Psoas muscle (tissue), 8 donors: ENCODE data around the gene MAP3K4. TPM values are rescaled to one million over a fixed set of nuclear protein-coding genes. Genes with fewer than 3 reads are reported as not detected.

Source experiments
- ATAC-seq, 4 donors: fragments of 200-7000 bp; cut with Tn5 transposase; one replicate each; pipeline ENCODE4 v1.9.1; 2020; ENCODE audit warnings: moderate library complexity in 3 of 4, mild to moderate bottlenecking in 2 of 4
- DNase-seq, 2 donors: peaks; one replicate each; pipeline ENCODE4 v3.0.0-alpha.2; 2020
- H3K27ac ChIP-seq: fragments of 200-600 bp; one replicate; pipeline ENCODE4 v1.8.0; 2022
- H3K27me3 ChIP-seq, 3 donors: fragments of 200-600 bp in 1 of 3; one replicate each; pipeline versions ENCODE4 v1.6.1 to v1.8.0; 2013 to 2022; ENCODE audit warnings: low read length in 2 of 3, mild to moderate bottlenecking in 2 of 3, moderate library complexity in 1 of 3; ENCODE audit not compliant: insufficient read depth in 3 of 3
- H3K36me3 ChIP-seq, 2 donors: fragments of 200-600 bp in 1 of 2; one replicate each; pipeline versions ENCODE4 v1.6.1 to v1.8.0; 2013 to 2022; ENCODE audit warnings: low read depth in 1 of 2, mild to moderate bottlenecking in 1 of 2, moderate library complexity in 1 of 2; ENCODE audit not compliant: insufficient read depth in 1 of 2
- H3K4me1 ChIP-seq: fragments of 200-600 bp; one replicate; pipeline ENCODE4 v1.8.0; 2022
- H3K4me3 ChIP-seq: fragments of 200-600 bp; one replicate; pipeline ENCODE4 v1.8.0; 2022; ENCODE audit warnings: mild to moderate bottlenecking
- H3K9me3 ChIP-seq: fragments of 200-600 bp; one replicate; pipeline ENCODE4 v1.8.0; 2022
- WGBS, 3 donors: extraction: QIAGEN DNeasy Blood & Tissue Kit; methylation state at CpG; one replicate each; pipeline versions ENCODE4 v1.1.6 to v1.1.7; 2013; 5-methylcytosine and 5-hydroxymethylcytosine counted together
- intact Hi-C, 2 donors: fragments of 100-400 bp; cut with DNase I; formaldehyde crosslinking; loops; one replicate each; pipeline versions ENCODE4 v1.11.0 to v1.14.2; 2022
- long read RNA-seq, 2 donors: library from polyadenylated mRNA; unstranded; transcript quantifications; one replicate each; pipeline ENCODE4 v2.0.0, GENCODE V29; 2021
- polyA plus RNA-seq, 3 donors: library from polyadenylated mRNA; stranded (reverse); fragments of 200-250 nt; gene quantifications; one replicate each; pipeline ENCODE4 v1.2.3, GENCODE V29; 2013
- total RNA-seq, 4 donors: library from RNA; stranded (reverse); fragmentation: NEBNext Ultra II Directional in 2 of 4; extraction: Animal tissue kit (Norgen Biotek cat#: 25700) in 2 of 4; gene quantifications; one replicate each; pipeline versions ENCODE4 v1.2.1 to v1.2.4, GENCODE V29; 2021 to 2023
- TF ChIP-seq, protein P1 (sequence below): fragments of 200-600 bp; IDR thresholded peaks from one replicate; pipeline ENCODE4 v1.8.0; 2022; ENCODE audit warnings: antibody characterized with exemption
- donor health status: healthy with polysubstance abuse.
- donor health status: DM: no; HTN: no; CAD: no; lungs with moderate emphysema.
- donor health status: Bipolar disorder and iron deficiency.
- donor health status: healthy.
- donor health status: DM: yes; HTN: yes; CAD: no.
- donor health status: DM: no; HTN: no; CAD: no.
- donor health status: DM: no; HTN: no; CAD: no.
- donor health status: DM: yes; HTN: yes; CAD: no.

Gene MAP3K4, protein sequence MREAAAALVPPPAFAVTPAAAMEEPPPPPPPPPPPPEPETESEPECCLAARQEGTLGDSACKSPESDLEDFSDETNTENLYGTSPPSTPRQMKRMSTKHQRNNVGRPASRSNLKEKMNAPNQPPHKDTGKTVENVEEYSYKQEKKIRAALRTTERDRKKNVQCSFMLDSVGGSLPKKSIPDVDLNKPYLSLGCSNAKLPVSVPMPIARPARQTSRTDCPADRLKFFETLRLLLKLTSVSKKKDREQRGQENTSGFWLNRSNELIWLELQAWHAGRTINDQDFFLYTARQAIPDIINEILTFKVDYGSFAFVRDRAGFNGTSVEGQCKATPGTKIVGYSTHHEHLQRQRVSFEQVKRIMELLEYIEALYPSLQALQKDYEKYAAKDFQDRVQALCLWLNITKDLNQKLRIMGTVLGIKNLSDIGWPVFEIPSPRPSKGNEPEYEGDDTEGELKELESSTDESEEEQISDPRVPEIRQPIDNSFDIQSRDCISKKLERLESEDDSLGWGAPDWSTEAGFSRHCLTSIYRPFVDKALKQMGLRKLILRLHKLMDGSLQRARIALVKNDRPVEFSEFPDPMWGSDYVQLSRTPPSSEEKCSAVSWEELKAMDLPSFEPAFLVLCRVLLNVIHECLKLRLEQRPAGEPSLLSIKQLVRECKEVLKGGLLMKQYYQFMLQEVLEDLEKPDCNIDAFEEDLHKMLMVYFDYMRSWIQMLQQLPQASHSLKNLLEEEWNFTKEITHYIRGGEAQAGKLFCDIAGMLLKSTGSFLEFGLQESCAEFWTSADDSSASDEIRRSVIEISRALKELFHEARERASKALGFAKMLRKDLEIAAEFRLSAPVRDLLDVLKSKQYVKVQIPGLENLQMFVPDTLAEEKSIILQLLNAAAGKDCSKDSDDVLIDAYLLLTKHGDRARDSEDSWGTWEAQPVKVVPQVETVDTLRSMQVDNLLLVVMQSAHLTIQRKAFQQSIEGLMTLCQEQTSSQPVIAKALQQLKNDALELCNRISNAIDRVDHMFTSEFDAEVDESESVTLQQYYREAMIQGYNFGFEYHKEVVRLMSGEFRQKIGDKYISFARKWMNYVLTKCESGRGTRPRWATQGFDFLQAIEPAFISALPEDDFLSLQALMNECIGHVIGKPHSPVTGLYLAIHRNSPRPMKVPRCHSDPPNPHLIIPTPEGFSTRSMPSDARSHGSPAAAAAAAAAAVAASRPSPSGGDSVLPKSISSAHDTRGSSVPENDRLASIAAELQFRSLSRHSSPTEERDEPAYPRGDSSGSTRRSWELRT (N-terminal part only)
- 10 to 100 TPM; 17.8 to 45.8 (median 19.6) TPM for total RNA-seq
- 10 to 100 TPM; 13.5 to 20.3 (median 19.4) TPM for polyA plus RNA-seq
- long read RNA-seq, donor 1, partial matches to known transcripts, result 8 of 10 reads
- long read RNA-seq, donor 1, other reads (novel, unspliced or antisense), result 2 of 10 reads
- long read RNA-seq, donor 2, partial matches to known transcripts, result 22 of 26 reads
- long read RNA-seq, donor 2, other reads (novel, unspliced or antisense), result 4 of 26 reads

DNA sequence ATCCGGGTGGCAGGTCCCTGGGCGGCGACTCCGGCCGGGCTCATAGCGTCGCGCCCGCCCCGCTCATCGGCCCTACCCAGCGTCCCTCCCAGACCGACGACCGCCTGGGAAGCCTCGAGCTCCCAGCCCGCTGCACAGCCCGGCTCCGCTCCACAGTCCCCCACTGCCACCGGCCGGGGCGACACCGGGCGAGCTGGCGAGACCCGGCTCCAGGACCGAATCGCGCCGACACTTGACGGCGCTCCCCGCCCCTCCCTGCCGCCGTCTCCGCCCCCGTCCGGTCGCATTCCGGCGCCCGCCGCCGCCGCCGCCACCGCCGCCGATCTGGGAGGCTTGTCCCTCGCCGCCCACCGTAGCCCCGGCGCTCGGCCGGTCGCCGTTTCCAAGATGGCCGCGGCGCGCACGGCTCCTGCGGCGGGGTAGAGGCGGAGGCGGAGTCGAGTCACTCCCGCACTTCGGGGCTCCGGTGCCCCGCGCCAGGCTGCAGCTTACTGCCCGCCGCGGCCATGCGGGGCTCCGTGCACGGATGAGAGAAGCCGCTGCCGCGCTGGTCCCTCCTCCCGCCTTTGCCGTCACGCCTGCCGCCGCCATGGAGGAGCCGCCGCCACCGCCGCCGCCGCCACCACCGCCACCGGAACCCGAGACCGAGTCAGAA, at the start of gene MAP3K4:
TSS of gene MAP3K4 (plus strand) at position 364 of the 655 bp plus-strand sequence. CDS start at position 527, 163 bp downstream.
- Histone ChIP-seq H3K27me3 (no peaks in the 10 kb centered on the region), H3K9me3 (no peaks in the 10 kb centered on the region), H3K36me3 (no peaks in the 10 kb centered on the region), H3K27ac (peak within 1 kb of the TSS; percentile 93), H3K4me1 (peaks cover 23% of the 10 kb centered on the region), H3K4me3 (peak within 1 kb of the TSS; percentile 94)
- TF ChIP-seq, protein P1, sequence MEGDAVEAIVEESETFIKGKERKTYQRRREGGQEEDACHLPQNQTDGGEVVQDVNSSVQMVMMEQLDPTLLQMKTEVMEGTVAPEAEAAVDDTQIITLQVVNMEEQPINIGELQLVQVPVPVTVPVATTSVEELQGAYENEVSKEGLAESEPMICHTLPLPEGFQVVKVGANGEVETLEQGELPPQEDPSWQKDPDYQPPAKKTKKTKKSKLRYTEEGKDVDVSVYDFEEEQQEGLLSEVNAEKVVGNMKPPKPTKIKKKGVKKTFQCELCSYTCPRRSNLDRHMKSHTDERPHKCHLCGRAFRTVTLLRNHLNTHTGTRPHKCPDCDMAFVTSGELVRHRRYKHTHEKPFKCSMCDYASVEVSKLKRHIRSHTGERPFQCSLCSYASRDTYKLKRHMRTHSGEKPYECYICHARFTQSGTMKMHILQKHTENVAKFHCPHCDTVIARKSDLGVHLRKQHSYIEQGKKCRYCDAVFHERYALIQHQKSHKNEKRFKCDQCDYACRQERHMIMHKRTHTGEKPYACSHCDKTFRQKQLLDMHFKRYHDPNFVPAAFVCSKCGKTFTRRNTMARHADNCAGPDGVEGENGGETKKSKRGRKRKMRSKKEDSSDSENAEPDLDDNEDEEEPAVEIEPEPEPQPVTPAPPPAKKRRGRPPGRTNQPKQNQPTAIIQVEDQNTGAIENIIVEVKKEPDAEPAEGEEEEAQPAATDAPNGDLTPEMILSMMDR, result no peak
- intact Hi-C loops, result loop anchor here in 1 of 2 donors (2.0 kb wide), 1 partner anchor 61 kb away; no protein-coding TSS in a partner anchor
- ATAC-seq (peak; percentile 93 to 96 (median 94)), DNase-seq (peak; percentile 88 to 92)
- WGBS, 3 donors, result 0 to 1% (median 1%) methylated on average over 47 to 97 of the region's 97 CpGs

DNA sequence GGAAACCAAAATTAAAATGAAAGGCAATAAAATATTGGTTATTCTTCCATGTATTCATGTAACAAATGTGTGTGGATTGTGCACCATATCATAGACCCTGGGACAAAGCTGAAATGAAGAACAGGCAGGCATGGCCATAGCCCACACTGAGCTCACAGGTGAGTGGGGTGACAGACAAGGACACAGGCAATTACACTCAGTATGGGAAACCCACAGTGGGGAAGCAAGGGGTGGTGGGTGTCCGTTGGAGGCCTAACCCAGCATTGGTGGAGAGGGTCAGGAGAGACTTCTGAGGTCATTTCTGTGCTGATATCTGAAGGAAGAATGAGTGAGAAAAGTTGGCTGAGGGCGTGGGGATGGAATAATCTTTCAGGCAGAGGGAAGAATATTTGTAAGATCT, 47.6 kb upstream of the MAP3K4 start:
- intact Hi-C loops, result no loop called here
- no peak for DNase-seq
- H3K27ac ChIP-seq, result no peak overlapping the region
- no peaks in the 10 kb centered on the region for H3K36me3 ChIP-seq
- WGBS, 3 donors, result 69 to 84% (median 83%) methylated on average over 2 of the region's 2 CpGs
- ATAC-seq, result no peak
- peaks cover 4% of the 10 kb centered on the region for H3K9me3 ChIP-seq
- TF ChIP-seq, protein P1, result no peak
- H3K4me1 ChIP-seq, result no peaks in the 10 kb centered on the region
- H3K27me3 ChIP-seq, result peaks cover 0 to 5% (median 0%) of the 10 kb centered on the region in 3 donors
- no peak overlapping the region for H3K4me3 ChIP-seq

DNA sequence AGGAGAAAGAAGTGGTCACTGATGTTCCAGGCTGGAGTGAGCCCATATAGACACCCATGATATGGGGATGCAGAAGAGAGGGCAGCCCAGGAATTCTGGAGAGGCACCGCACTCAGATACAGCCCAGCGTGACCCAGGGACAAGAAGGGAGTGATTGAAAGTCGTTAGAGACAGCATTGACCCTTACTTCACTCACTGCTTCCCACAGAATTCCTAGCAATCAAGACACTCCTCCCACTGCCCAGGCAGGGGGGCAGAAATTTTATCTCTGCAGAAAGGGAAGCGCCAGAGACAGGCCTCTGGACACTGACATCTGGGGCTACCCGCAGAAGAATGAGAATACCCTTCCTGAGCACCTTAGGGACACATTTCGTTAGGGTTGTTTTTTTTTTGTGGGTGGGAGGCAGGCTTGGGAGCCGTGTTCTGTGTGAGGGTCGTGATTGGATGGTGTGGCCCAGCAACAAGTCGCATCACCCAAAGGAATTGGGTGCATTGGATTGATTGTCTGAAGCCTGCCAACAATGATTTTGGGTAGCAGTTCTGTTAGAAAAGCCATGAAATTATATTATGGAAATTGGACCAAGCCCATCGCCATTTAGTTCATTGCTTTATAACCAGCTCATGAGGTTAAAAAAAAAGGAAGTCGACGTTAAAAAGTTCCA, 45.9 kb upstream of the MAP3K4 start:
- H3K4me1 ChIP-seq, result peaks cover 9% of the 10 kb centered on the region
- TF ChIP-seq, protein P1, result no peak
- 49 to 53% (median 51%) methylated on average over 12 of the region's 12 CpGs for WGBS, 3 donors
- H3K4me3 ChIP-seq, result no peak overlapping the region
- no peak for ATAC-seq
- no peaks in the 10 kb centered on the region for H3K27me3 ChIP-seq
- DNase-seq, result no peak
- no peaks in the 10 kb centered on the region for H3K36me3 ChIP-seq
- no peak overlapping the region for H3K27ac ChIP-seq
- no peaks in the 10 kb centered on the region for H3K9me3 ChIP-seq
- intact Hi-C loops, result no loop called here
